H9 (cell line): Measurements from ENCODE around the gene ZNF407. TPM values are rescaled to one million over a fixed set of nuclear protein-coding genes. Genes with fewer than 3 reads are reported as not detected.

Experiments
- DNase-seq: peaks from one replicate; pipeline ENCODE4 v3.0.0-alpha.2; 2017
- H2AFZ ChIP-seq: one replicate; pipeline ENCODE4 v1.6.1; 2013; ENCODE audit warnings: mild to moderate bottlenecking, low read length, control low read depth, moderate library complexity
- H2AK5ac ChIP-seq: 2 replicates; pipeline ENCODE4 v1.6.1; 2013; ENCODE audit warnings: low read length, control low read depth, mixed read lengths; ENCODE audit not compliant: insufficient read length
- H2BK120ac ChIP-seq: one replicate; pipeline ENCODE4 v1.6.1; 2013; ENCODE audit warnings: low read depth, mild to moderate bottlenecking, low read length, control low read depth, inconsistent platforms; ENCODE audit not compliant: poor library complexity, severe bottlenecking
- H2BK12ac ChIP-seq: 2 replicates; pipeline ENCODE4 v1.6.1; 2013; ENCODE audit warnings: low read length, control low read depth, mixed read lengths, low read depth; ENCODE audit not compliant: insufficient read length
- H2BK15ac ChIP-seq: 2 replicates; pipeline ENCODE4 v1.6.1; 2013; ENCODE audit warnings: low read depth, low read length, control low read depth
- H2BK20ac ChIP-seq: one replicate; pipeline ENCODE4 v1.6.1; 2013; ENCODE audit warnings: low read depth, mild to moderate bottlenecking, low read length, control low read depth, inconsistent platforms; ENCODE audit not compliant: poor library complexity, severe bottlenecking
- H2BK5ac ChIP-seq: 2 replicates; pipeline ENCODE4 v1.6.1; 2013; ENCODE audit warnings: low read length, control low read depth, mixed read lengths; ENCODE audit not compliant: insufficient read length
- H3K14ac ChIP-seq: 2 replicates; pipeline ENCODE4 v1.6.1; 2013; ENCODE audit warnings: low read length, control low read depth; ENCODE audit not compliant: insufficient read depth
- H3K18ac ChIP-seq: 2 replicates; pipeline ENCODE4 v1.6.1; 2013; ENCODE audit warnings: low read depth, mild to moderate bottlenecking, mixed read lengths, low read length, control low read depth; ENCODE audit not compliant: insufficient read length
- H3K23ac ChIP-seq: 2 replicates; pipeline ENCODE4 v1.6.1; 2013; ENCODE audit warnings: low read length, control low read depth, mixed read lengths, low read depth; ENCODE audit not compliant: insufficient read length
- H3K23me2 ChIP-seq: 2 replicates; pipeline ENCODE4 v1.6.1; 2013; ENCODE audit warnings: low read depth, mild to moderate bottlenecking, mixed read lengths, low read length, control low read depth; ENCODE audit not compliant: insufficient read length, poor library complexity, severe bottlenecking
- H3K27ac ChIP-seq: 2 replicates; pipeline ENCODE4 v1.5.1; 2013; ENCODE audit warnings: low read length, control low read depth, mixed read lengths, low read depth; ENCODE audit not compliant: insufficient read length
- H3K27me3 ChIP-seq: 2 replicates; pipeline ENCODE4 v1.6.1; 2013; ENCODE audit warnings: low read length, control low read depth, inconsistent platforms; ENCODE audit not compliant: insufficient read depth
- H3K4ac ChIP-seq: 2 replicates; pipeline ENCODE4 v1.6.1; 2013; ENCODE audit warnings: low read depth, mild to moderate bottlenecking, control low read depth, inconsistent platforms, low read length, moderate library complexity
- H3K4me1 ChIP-seq: 2 replicates; pipeline ENCODE4 v1.6.1; 2013; ENCODE audit warnings: low read length, control low read depth, inconsistent platforms; ENCODE audit not compliant: insufficient read depth
- H3K4me2 ChIP-seq: 2 replicates; pipeline ENCODE4 v1.6.1; 2013; ENCODE audit warnings: low read length, control low read depth, mixed read lengths; ENCODE audit not compliant: insufficient read length, insufficient read depth
- H3K56ac ChIP-seq: 2 replicates; pipeline ENCODE4 v1.6.1; 2013; ENCODE audit warnings: low read depth, mild to moderate bottlenecking, mixed read lengths, low read length, control low read depth; ENCODE audit not compliant: insufficient read length
- H3K79me1 ChIP-seq: 2 replicates; pipeline ENCODE4 v1.6.1; 2013; ENCODE audit warnings: low read depth, mild to moderate bottlenecking, moderate library complexity, low read length, control low read depth, inconsistent platforms; ENCODE audit not compliant: insufficient read depth, poor library complexity, severe bottlenecking
- H3K79me2 ChIP-seq: 2 replicates; pipeline ENCODE4 v1.6.1; 2013; ENCODE audit warnings: low read length, control low read depth, inconsistent platforms; ENCODE audit not compliant: insufficient read depth
- H3K9ac ChIP-seq: 2 replicates; pipeline ENCODE4 v1.6.1; 2013; ENCODE audit warnings: low read length, control low read depth, mixed read lengths; ENCODE audit not compliant: insufficient read length; ENCODE audit errors: extremely low read depth
- H3K9me3 ChIP-seq: one replicate; pipeline ENCODE4 v1.6.1; 2013; ENCODE audit warnings: low read depth, low read length, inconsistent platforms; ENCODE audit not compliant: control insufficient read depth
- H3T11ph ChIP-seq: one replicate; pipeline ENCODE4 v1.6.1; 2013; ENCODE audit warnings: mild to moderate bottlenecking, low read length, control low read depth, inconsistent platforms
- H4K20me1 ChIP-seq: one replicate; pipeline ENCODE4 v1.6.1; 2013; ENCODE audit not compliant: control insufficient read depth, insufficient read length, insufficient read depth
- H4K5ac ChIP-seq: 2 replicates; pipeline ENCODE4 v1.6.1; 2013; ENCODE audit warnings: low read depth, mild to moderate bottlenecking, mixed read lengths, low read length, control low read depth; ENCODE audit not compliant: insufficient read length
- H4K8ac ChIP-seq: replicated peaks from 2 replicates; pipeline ENCODE4 v1.6.1; 2013; ENCODE audit warnings: low read length, control low read depth, mixed read lengths, low read depth; ENCODE audit not compliant: insufficient read length
- H4K91ac ChIP-seq: 2 replicates; pipeline ENCODE4 v1.6.1; 2013; ENCODE audit warnings: low read depth, mild to moderate bottlenecking, moderate library complexity, mixed read lengths, low read length, control low read depth; ENCODE audit not compliant: insufficient read length
- H3K27ac Mint-ChIP-seq, 3 experiments: 2 replicates in 2 of 3; 3 replicates in 1 of 3; pipeline ENCODE4 v1.8.0; 2020 to 2021; ENCODE audit warnings: mixed read lengths in 3 of 3, mild to moderate bottlenecking in 1 of 3, moderate library complexity in 1 of 3
- H3K27me3 Mint-ChIP-seq: 2 replicates; pipeline ENCODE4 v1.8.0; 2021; ENCODE audit warnings: low read depth, mild to moderate bottlenecking, moderate library complexity, mixed read lengths
- H3K36me3 Mint-ChIP-seq, 3 experiments: 2 replicates in 2 of 3; 3 replicates in 1 of 3; pipeline ENCODE4 v1.8.0; 2020 to 2021; ENCODE audit warnings: low read depth in 3 of 3, mixed read lengths in 3 of 3; ENCODE audit not compliant: insufficient read depth in 1 of 3
- H3K4me1 Mint-ChIP-seq, 2 experiments: 2 replicates each; pipeline ENCODE4 v1.8.0; 2020; ENCODE audit warnings: mixed read lengths in 2 of 2
- H3K4me3 Mint-ChIP-seq, 2 experiments: 2 replicates in 1 of 2; 3 replicates in 1 of 2; pipeline ENCODE4 v1.8.0; 2020 to 2021; ENCODE audit warnings: mild to moderate bottlenecking in 2 of 2, mixed read lengths in 2 of 2, moderate library complexity in 1 of 2
- H3K9me3 Mint-ChIP-seq, 2 experiments: 2 replicates in 1 of 2; 3 replicates in 1 of 2; pipeline ENCODE4 v1.8.0; 2020; ENCODE audit warnings: mild to moderate bottlenecking in 2 of 2, mixed read lengths in 2 of 2, moderate library complexity in 1 of 2
- CTCF ChIP-seq: fragments of 200-600 bp; sonication (generic); conservative IDR thresholded peaks from 3 replicates; pipeline ENCODE4 v1.8.0; 2021; ENCODE audit warnings: antibody characterized with exemption, mild to moderate bottlenecking
- WGBS: extraction: QIAGEN DNeasy Blood & Tissue Kit; methylation state at CpG from one replicate; pipeline ENCODE4 v1.1.7; 2013; ENCODE audit warnings: missing lambda C conversion rate, low lambda C conversion rate, mixed read lengths; ENCODE audit not compliant: insufficient read length; ENCODE audit errors: extremely low coverage; 5-methylcytosine and 5-hydroxymethylcytosine counted together
- total RNA-seq: library from RNA; stranded (reverse); gene quantifications from 2 replicates; pipeline ENCODE4 v1.2.1, GENCODE V29; 2021

Gene ZNF407
- total RNA-seq, 1 experiment from 2014 or later = 8.7 TPM

GRCh38 chr18:74662622-74663021 is 65.0 kb downstream of the ZNF407 start:
- Histone ChIP-seq H3T11ph (no peak overlapping the region), H3K79me1 (no peaks in the 10 kb centered on the region), H2BK12ac (no peak overlapping the region), H2BK15ac (no peak overlapping the region), H2BK20ac (no peak overlapping the region), H3K9ac (no peak overlapping the region), H3K4me2 (no peak overlapping the region), H3K9me3 (no peaks in the 10 kb centered on the region), H4K91ac (no peak overlapping the region), H2BK5ac (no peak overlapping the region), H4K8ac (no peak overlapping the region), H3K4ac (no peak overlapping the region), H3K23me2 (no peaks in the 10 kb centered on the region), H2AK5ac (no peak overlapping the region), H2BK120ac (no peak overlapping the region), H4K20me1 (no peaks in the 10 kb centered on the region), H3K14ac (no peak overlapping the region), H3K27me3 (no peaks in the 10 kb centered on the region), H2AFZ (no peak overlapping the region), H3K27ac (no peak overlapping the region), H3K56ac (no peak overlapping the region), H3K18ac (no peak overlapping the region), H3K79me2 (0 out of 2 replicates have a peak, but pooled peaks cover 2% of the 10 kb centered on the region), H3K23ac (no peak overlapping the region), H3K4me1 (no peaks in the 10 kb centered on the region; the same call in 1 of the 2 replicates), H4K5ac (no peak overlapping the region)
- WGBS = no CpG with 5 or more reads among the region's 2 CpGs
- Mint-ChIP-seq H3K36me3 (no peaks in the 10 kb centered on the region), H3K27ac (no peak overlapping the region), H3K27me3 (no peaks in the 10 kb centered on the region; the same call in 1 of the 2 replicates), H3K4me1 (peaks cover 3 to 4% of the 10 kb centered on the region in 2 experiments), H3K4me3 (no peak overlapping the region), H3K9me3 (no peaks in the 10 kb centered on the region)
- TF ChIP-seq CTCF = no peak
- no peak for DNase-seq
